Neural cell (in vitro differentiated cells): ENCODE results near the gene CD14. TPM values are rescaled to one million over a fixed set of nuclear protein-coding genes. Genes with fewer than 3 reads are reported as not detected.

Source experiments
- H2AFZ ChIP-seq: fragments of 200-600, 300-800 bp; sonication (generic), shearing (Covaris generic); 2 replicates; pipeline ENCODE4 v1.6.0; 2014; ENCODE audit warnings: low read depth, mild to moderate bottlenecking, antibody characterized with exemption, low read length, moderate library complexity
- H3F3A ChIP-seq: fragments of 200-600 bp; shearing (Covaris generic); 2 replicates; pipeline ENCODE4 v1.6.1; 2016; ENCODE audit warnings: mild to moderate bottlenecking, moderate library complexity, mixed read lengths, antibody characterized with exemption, low read length; ENCODE audit not compliant: insufficient read depth, poor library complexity, severe bottlenecking
- H3K27ac ChIP-seq: fragments of 200-600, 300-800 bp; sonication (generic), shearing (Covaris generic); 2 replicates; pipeline ENCODE4 v1.5.1; 2014; ENCODE audit warnings: mild to moderate bottlenecking, low read length, moderate library complexity
- H3K27me3 ChIP-seq: fragments of 300-800, 200-600 bp; sonication (generic), shearing (Covaris generic); 2 replicates; pipeline ENCODE4 v1.6.0; 2014; ENCODE audit warnings: mild to moderate bottlenecking, low read depth, low read length, moderate library complexity; ENCODE audit not compliant: insufficient read depth
- H3K36me3 ChIP-seq: fragments of 300-800, 200-600 bp; sonication (generic), shearing (Covaris generic); 2 replicates; pipeline ENCODE4 v1.5.1; 2014; ENCODE audit warnings: mild to moderate bottlenecking, antibody characterized with exemption, low read length, moderate library complexity; ENCODE audit not compliant: insufficient read depth
- H3K4me2 ChIP-seq: fragments of 300-800, 200-600 bp; sonication (generic), shearing (Covaris generic); 2 replicates; pipeline ENCODE4 v1.6.0; 2014; ENCODE audit warnings: mild to moderate bottlenecking, low read length
- H3K4me3 ChIP-seq: fragments of 300-800, 200-600 bp; sonication (generic), shearing (Covaris generic); 2 replicates; pipeline ENCODE4 v1.5.1; 2014; ENCODE audit warnings: mild to moderate bottlenecking, low read length, moderate library complexity
- H3K79me2 ChIP-seq: fragments of 200-600 bp; shearing (Covaris generic); replicated peaks from 2 replicates; pipeline ENCODE4 v1.6.0; 2014; ENCODE audit warnings: mild to moderate bottlenecking, low read length, moderate library complexity; ENCODE audit not compliant: insufficient read depth
- H3K9ac ChIP-seq: fragments of 300-800, 200-600 bp; sonication (generic), shearing (Covaris generic); 2 replicates; pipeline ENCODE4 v1.6.1; 2016; ENCODE audit warnings: mild to moderate bottlenecking, low read length, mixed read lengths
- H3K9me2 ChIP-seq: fragments of 200-600 bp; shearing (Covaris generic); 2 replicates; pipeline ENCODE4 v1.6.1; 2016; ENCODE audit warnings: mild to moderate bottlenecking, low read length, mixed read lengths; ENCODE audit not compliant: insufficient read depth
- H3K9me3 ChIP-seq: fragments of 200-600, 300-800 bp; sonication (generic), shearing (Covaris generic); 2 replicates; pipeline ENCODE4 v1.6.1; 2016; ENCODE audit warnings: mild to moderate bottlenecking, mixed run types, low read length, moderate library complexity, mixed read lengths
- H4K20me1 ChIP-seq: fragments of 200-600 bp; shearing (Covaris generic); 2 replicates; pipeline ENCODE4 v1.6.1; 2016; ENCODE audit warnings: mild to moderate bottlenecking, mixed run types; ENCODE audit not compliant: insufficient read depth
- CTCF ChIP-seq: fragments of 450-650 bp; IDR thresholded peaks from 2 replicates; pipeline ENCODE4 v1.5.1; 2014; ENCODE audit warnings: antibody characterized with exemption, mild to moderate bottlenecking, moderate library complexity; ENCODE audit not compliant: poor library complexity, severe bottlenecking
- EP300 ChIP-seq: fragments of 450-650 bp; conservative IDR thresholded peaks from 2 replicates; pipeline ENCODE4 v1.6.1; 2014; ENCODE audit warnings: antibody characterized with exemption, mild to moderate bottlenecking, moderate library complexity; ENCODE audit not compliant: poor library complexity, severe bottlenecking
- EZH2 ChIP-seq: fragments of 200-600, 300-800 bp; shearing (Covaris generic), sonication (generic); IDR thresholded peaks from 2 replicates; pipeline ENCODE4 v1.6.1; 2014; ENCODE audit warnings: antibody characterized with exemption, low read length, borderline replicate concordance, mild to moderate bottlenecking; ENCODE audit not compliant: insufficient read depth, poor library complexity, severe bottlenecking
- MXI1 ChIP-seq: fragments of 450-650 bp; conservative IDR thresholded peaks from 2 replicates; pipeline ENCODE4 v1.6.1; 2014; ENCODE audit warnings: antibody characterized with exemption, mild to moderate bottlenecking; ENCODE audit not compliant: poor library complexity, severe bottlenecking
- POLR2AphosphoS5 ChIP-seq: IDR thresholded peaks from 2 replicates; pipeline ENCODE4 v1.6.1; 2012
- RAD21 ChIP-seq: fragments of 450-650 bp; conservative IDR thresholded peaks from 2 replicates; pipeline ENCODE4 v1.6.1; 2014; ENCODE audit warnings: antibody characterized with exemption, mild to moderate bottlenecking, moderate library complexity
- REST ChIP-seq: IDR thresholded peaks from 2 replicates; pipeline ENCODE4 v1.6.1; 2012; ENCODE audit warnings: borderline replicate concordance
- SMC3 ChIP-seq: fragments of 450-650 bp; conservative IDR thresholded peaks from 2 replicates; pipeline ENCODE4 v1.6.1; 2014; ENCODE audit warnings: antibody characterized with exemption, mild to moderate bottlenecking, moderate library complexity; ENCODE audit not compliant: poor library complexity
- TAF1 ChIP-seq: IDR thresholded peaks from 2 replicates; pipeline ENCODE4 v1.6.1; 2012; ENCODE audit warnings: low read depth
- polyA plus RNA-seq: library from polyadenylated mRNA; depleted of rRNA; stranded (reverse); fragments of >200 nt; gene quantifications from 2 replicates; pipeline ENCODE4 v1.2.3, GENCODE V29; 2014

CD14 gene
- polyA plus RNA-seq, 1 donor from 2014 or later = 1.5 TPM

- Histone ChIP-seq H3K9me3 (no peaks in the 10 kb centered on the region), H3K4me3 (no peak overlapping the region), H3K9ac (no peak overlapping the region), H2AFZ (no peak overlapping the region), H3K9me2 (no peaks in the 10 kb centered on the region), H3K79me2 (no peaks in the 10 kb centered on the region), H3K36me3 (no peaks in the 10 kb centered on the region), H3K27me3 (no peaks in the 10 kb centered on the region), H3K27ac (no peak overlapping the region), H3K4me2 (no peak overlapping the region), H4K20me1 (no peaks in the 10 kb centered on the region), H3F3A (no peaks in the 10 kb centered on the region)
- TF ChIP-seq SMC3 = no peak
- no peak for TF ChIP-seq EZH2
- TF ChIP-seq POLR2AphosphoS5 = no peak
- TF ChIP-seq TAF1 = no peak
- no peak for TF ChIP-seq CTCF
- no peak for TF ChIP-seq REST
- TF ChIP-seq RAD21 = no peak
- no peak for TF ChIP-seq EP300
- TF ChIP-seq MXI1 = no peak
These were observed 1.9 kb downstream of the CD14 start for GRCh38 chr5:140631036-140631417.

GRCh38 chr5:140630292-140631035, 2.5 kb downstream of the CD14 start:
- Histone ChIP-seq H3K79me2 (no peaks in the 10 kb centered on the region), H3K27ac (no peak overlapping the region), H2AFZ (no peak overlapping the region), H4K20me1 (no peaks in the 10 kb centered on the region), H3K9ac (no peak overlapping the region), H3K4me3 (no peak overlapping the region), H3K9me2 (no peaks in the 10 kb centered on the region), H3K4me2 (no peak overlapping the region), H3K27me3 (no peaks in the 10 kb centered on the region), H3F3A (no peaks in the 10 kb centered on the region), H3K9me3 (no peaks in the 10 kb centered on the region), H3K36me3 (no peaks in the 10 kb centered on the region)
- TF ChIP-seq EP300 (no peak), TAF1 (no peak), REST (no peak), POLR2AphosphoS5 (no peak), SMC3 (no peak), EZH2 (no peak), MXI1 (no peak), CTCF (no peak), RAD21 (no peak)
